LNCaP clone FGC (cell line): ENCODE data around the gene CISD3.

ENCODE experiments used
- DNase-seq: peaks from one replicate; pipeline ENCODE4 v3.0.0-alpha.2; 2011; ENCODE audit warnings: low read depth
- H3K4me3 ChIP-seq: 2 replicates; pipeline ENCODE4 v1.5.1; 2011; ENCODE audit warnings: mild to moderate bottlenecking, low read depth, low read length, control low read depth
- TF ChIP-seq, protein P1 (sequence below): IDR thresholded peaks from 2 replicates; pipeline ENCODE4 v1.5.1; 2012; ENCODE audit warnings: mild to moderate bottlenecking; ENCODE audit not compliant: control insufficient read depth, insufficient read depth; ENCODE audit errors: extremely low read depth

The CISD3 gene

GRCh38 chr17:38707678-38708351 lies 22.3 kb upstream of the CISD3 start:
- no peak for DNase-seq
- TF ChIP-seq, protein P1, sequence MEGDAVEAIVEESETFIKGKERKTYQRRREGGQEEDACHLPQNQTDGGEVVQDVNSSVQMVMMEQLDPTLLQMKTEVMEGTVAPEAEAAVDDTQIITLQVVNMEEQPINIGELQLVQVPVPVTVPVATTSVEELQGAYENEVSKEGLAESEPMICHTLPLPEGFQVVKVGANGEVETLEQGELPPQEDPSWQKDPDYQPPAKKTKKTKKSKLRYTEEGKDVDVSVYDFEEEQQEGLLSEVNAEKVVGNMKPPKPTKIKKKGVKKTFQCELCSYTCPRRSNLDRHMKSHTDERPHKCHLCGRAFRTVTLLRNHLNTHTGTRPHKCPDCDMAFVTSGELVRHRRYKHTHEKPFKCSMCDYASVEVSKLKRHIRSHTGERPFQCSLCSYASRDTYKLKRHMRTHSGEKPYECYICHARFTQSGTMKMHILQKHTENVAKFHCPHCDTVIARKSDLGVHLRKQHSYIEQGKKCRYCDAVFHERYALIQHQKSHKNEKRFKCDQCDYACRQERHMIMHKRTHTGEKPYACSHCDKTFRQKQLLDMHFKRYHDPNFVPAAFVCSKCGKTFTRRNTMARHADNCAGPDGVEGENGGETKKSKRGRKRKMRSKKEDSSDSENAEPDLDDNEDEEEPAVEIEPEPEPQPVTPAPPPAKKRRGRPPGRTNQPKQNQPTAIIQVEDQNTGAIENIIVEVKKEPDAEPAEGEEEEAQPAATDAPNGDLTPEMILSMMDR: no peak
- H3K4me3 ChIP-seq: no peak overlapping the region

GRCh38 chr17:38709104-38709820 lies 20.9 kb upstream of the CISD3 start:
- no peak for DNase-seq
- TF ChIP-seq, protein P1: no peak
- H3K4me3 ChIP-seq: no peak overlapping the region

GRCh38 chr17:38709864-38710603 lies 20.1 kb upstream of the CISD3 start:
- TF ChIP-seq, protein P1: no peak
- no peak overlapping the region for H3K4me3 ChIP-seq
- no peak for DNase-seq

DNA sequence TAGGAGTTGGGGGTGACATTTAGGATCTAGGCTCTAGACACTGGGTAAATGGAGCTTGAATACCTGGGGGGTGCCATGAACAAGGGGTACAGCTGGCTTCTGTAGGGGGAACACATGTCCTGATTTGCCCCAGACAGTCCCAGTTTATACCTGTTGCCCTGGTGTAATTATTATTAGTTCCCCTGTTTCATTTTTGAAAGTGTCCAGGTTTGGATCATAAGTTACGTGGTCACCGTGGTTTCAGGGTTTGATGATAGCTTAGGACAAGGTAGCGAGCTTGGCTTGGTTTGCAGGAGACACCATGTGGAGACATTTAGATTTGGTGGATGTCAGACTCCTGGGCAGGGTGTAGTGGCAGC lies 19.6 kb upstream of the CISD3 start:
- TF ChIP-seq, protein P1: no peak

GRCh38 chr17:38710985-38711384 lies 19.2 kb upstream of the CISD3 start:
- no peak overlapping the region for H3K4me3 ChIP-seq
- no peak for DNase-seq
- TF ChIP-seq, protein P1: no peak

More for the DNA sequence above, 19.6 kb upstream of the CISD3 start:
- no peak overlapping the region for H3K4me3 ChIP-seq
- DNase-seq: no peak

GRCh38 chr17:38711792-38712571 lies 18.2 kb upstream of the CISD3 start:
- no peak for DNase-seq
- H3K4me3 ChIP-seq: no peak overlapping the region
- TF ChIP-seq, protein P1: no peak
